Measurements from ENCODE around the gene NEK5.

- peak; percentile 84 for TF ChIP-seq CTCF (IDR thresholded peaks at IDR 0.05)
- TF ChIP-seq ZFX (IDR thresholded peaks at IDR 0.05; ENCODE audit: borderline replicate concordance): no peak
Observed at GRCh38 chr13:52127783-52128702, 830 bp downstream of the NEK5 start.

Measured in 22Rv1 (cell line).